Activated CD8-positive, alpha-beta memory T cell treated with anti-CD3 and anti-CD28 coated beads, Interleukin-2, amount 50 U/mL, for 1 hour (primary cell): ENCODE data around the gene IL19.

Experiments used
- DNase-seq: peaks from one replicate; pipeline ENCODE4 v3.0.0-alpha.2; 2020; ENCODE audit errors: extremely low read depth

The IL19 gene

DNA sequence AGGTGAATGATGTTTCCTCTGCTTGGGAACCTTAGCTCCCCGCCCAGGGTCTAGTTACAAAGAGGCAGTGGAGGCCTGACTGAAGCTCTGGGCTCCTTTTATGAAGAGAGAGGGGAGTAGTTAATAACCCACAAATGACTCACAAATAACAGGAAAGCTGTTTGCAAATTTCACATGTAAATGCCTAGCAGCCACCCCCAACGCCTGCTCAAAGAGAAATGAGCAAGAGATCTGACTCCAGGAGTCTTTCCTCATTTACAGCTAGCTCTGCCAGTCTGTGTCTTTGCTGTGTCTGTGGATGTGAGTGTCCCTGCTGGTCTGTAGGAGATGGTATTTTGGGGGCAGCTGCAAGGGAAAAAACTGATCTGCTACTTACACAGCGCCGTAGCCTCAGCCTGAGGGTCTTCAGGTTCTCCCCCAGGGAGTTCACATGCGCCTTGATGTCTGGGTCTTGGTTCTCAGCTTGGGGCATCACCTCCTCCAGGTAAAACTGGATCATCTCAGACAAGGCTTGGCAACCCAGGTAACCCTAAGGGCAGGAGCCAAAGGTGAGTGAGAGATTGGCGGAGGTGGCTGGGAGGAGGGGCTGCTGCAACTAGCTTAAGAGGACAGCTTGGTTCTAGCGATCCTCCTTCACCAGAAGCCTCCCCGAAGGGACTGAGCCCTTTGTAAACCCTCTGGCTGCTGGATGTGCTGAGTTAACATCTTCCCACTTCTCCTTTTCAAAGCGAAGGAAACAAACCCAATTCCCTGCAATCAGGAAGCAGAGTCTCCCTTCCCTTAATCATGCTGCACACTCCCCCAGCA is at the start of gene IL19:
Gene IL19, plus strand, starts transcription at position 243 of the 807 bp plus-strand sequence. CDS start 65,890 bp downstream, outside the sequence.
- DNase-seq: no peak

- DNase-seq: no peak
Measured at GRCh38 chr1:206721454-206721853, 49.1 kb upstream of the IL19 start.

DNA sequence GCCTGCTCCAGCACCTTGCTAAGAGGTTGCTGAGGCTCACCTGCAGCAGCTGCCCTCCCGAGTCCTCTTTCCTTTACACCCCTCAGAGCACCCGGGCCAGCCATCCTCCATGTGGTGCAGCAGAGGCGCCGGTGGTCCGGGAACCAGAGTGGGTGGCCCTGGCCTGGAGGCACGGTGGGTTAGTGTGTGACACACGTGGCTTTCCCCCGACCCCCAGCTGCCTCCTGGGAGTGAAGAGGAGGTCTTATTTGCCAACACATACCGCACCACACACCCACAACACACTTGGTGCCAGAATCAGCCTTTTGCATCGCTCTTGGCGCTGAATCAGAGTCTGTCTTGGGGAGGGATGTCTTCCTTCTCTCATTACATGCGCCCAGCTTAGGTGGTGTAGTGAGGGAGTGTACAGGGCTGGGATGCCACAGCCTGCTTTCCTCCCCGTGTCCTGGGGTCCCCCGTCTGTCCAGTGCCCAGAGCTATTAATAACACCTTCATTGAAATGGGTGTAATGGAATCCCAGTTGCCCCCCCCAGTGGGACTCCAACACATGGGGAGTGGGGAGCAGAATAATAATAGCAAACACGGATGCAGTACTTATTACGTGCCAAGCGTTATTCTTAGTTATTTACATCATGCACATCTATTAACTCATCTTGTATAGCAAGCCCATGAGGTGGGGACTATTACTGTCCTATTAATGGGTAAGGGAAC is 47.7 kb upstream of the IL19 start:
- DNase-seq: no peak

DNA sequence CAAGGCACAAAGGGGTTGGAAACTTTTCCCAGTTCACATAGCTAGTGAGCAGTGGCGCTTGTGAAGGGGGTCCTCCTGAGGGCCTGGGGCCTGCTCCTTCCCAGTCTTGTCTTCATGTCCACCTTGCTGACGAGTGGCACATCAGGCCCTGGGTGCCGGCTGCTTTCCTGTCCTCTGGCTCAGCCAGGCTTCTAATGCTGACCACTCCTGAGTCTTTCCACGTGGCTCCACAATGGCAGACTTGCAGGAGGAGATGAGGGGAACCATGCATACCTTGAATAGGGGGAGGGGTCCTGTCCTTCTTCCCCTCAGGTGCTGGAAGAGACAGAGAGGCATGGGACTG is 47.1 kb upstream of the IL19 start:
- no peak for DNase-seq

DNA sequence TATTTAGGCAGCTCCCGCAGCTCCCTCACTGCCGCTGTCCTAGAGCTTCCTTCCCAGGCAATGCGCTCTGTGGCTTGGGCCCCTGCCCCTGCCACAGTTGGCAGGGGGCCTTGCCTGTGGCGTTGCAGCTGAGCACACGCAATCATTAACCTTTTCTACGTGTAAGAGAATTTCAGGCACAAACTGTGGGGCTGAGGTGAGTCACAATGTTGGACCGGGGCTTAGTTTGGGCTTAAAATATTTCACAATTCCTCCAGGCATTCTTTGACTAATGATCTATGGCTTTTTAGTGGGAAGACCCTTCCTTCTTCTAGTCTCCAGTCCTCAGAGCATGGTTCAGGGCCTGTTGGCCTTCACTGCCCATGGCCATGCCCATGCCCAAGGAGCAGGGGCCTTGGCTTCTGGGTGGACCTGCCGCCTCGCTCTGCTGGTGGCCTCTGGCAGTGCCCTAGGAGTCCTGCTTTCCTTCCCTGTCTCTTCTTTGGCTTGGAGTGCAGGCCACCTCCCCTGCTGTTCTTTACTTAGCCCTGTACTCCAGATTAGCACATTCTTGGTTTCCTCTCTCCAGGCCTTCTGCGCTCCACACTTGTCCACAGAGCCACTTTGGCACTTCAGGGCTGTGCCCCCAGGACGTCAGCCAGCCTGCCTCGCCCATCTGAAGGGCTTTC is 46.6 kb upstream of the IL19 start:
- no peak for DNase-seq

GRCh38 chr1:206725109-206725963 is 45.2 kb upstream of the IL19 start:
- DNase-seq: no peak

DNA sequence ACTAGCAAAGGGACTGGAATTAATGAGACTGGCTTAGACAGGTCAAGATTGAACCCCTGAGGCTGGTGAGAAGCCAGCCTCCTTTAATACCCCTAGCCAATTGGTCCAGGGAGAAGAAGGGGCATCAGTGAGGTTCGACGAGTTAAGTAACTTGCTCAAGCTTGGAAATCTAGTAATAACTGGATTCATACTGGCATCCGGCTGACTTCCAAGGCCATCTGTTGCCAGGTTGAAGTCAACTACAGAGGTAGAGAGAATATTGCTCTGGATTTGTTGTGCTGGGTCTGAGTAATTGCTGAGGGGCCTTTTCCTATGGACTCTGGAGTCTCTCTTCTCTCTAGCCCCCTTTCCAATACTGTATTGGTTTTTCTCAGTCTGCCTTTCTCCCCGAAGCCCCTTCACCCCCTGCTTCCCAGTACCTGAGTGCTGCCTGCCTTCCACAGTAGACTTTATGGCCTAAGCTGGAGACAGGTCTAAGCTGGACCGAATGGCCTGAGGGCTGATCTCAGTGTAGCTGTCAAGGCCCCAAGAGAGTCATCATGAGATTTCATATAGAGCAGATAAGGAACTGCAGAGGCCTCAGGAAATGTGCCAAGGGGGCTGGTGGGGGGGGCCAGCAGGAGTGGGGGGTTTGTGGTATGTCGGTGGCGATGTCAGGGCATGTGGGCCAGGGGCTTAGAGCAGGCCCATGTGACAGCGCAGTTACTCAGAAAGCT is 42.4 kb upstream of the IL19 start:
- DNase-seq: no peak

GRCh38 chr1:206728697-206728987 is 41.9 kb upstream of the IL19 start:
- DNase-seq: no peak

- no peak for DNase-seq
Measured at GRCh38 chr1:206729050-206729449, 41.5 kb upstream of the IL19 start.

DNA sequence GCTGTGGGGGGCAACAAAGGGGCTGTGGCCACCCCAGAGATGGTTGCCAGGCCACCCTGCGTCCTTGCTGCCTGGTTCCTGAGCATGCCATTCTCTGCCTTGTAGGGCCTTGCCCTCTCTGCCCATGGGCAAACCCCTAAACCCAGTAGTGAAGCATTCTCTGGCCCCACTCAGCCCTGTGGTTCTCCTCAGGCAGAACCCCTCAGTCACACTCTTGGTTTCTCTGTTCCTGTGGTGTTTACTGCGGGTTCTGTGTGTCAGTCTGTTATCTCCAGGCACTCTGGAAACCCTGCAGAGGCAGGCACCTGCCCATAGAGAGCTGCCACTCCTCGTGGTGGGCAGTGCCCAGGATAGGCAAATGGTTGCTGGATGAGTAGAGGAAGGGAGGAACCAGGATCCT is 41.1 kb upstream of the IL19 start:
- DNase-seq: no peak

- no peak for DNase-seq
Measured at GRCh38 chr1:206732508-206732907, 38.1 kb upstream of the IL19 start.

- no peak for DNase-seq
Measured at GRCh38 chr1:206732992-206733391, 37.6 kb upstream of the IL19 start.

DNA sequence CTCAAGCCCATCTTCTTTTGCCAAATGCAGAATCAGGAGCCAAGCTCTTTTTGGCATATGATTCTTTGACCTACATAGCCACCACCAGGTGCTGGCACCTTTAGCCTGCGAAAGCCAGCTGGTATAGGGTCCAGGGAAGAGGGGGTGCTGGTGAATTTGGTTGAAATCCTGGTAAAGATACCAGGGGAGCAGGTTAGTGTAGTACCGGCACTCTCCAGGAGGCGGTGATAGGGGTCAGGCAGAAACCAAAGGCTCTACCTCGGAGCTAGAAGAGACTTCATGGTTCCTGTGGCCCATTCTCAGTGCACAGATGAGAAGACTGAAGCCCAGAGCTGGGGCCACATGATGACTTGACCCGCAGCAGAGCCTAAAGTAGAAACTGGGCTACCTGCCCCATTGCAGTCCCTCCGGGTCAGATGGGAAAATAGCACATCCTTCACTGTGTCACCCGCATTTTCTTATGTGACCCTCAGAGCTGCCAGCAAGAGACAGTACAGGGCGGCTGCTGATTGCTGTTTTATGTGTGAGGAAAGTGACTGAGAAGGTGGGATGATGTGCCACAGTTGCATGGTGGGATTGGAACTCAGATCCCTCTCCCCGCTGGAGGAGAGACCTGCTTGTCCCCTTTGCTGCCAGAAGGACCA is 36.0 kb upstream of the IL19 start:
- DNase-seq: peak; percentile 44

- DNase-seq: no peak
Measured at GRCh38 chr1:206735553-206736031, 35.0 kb upstream of the IL19 start.

DNA sequence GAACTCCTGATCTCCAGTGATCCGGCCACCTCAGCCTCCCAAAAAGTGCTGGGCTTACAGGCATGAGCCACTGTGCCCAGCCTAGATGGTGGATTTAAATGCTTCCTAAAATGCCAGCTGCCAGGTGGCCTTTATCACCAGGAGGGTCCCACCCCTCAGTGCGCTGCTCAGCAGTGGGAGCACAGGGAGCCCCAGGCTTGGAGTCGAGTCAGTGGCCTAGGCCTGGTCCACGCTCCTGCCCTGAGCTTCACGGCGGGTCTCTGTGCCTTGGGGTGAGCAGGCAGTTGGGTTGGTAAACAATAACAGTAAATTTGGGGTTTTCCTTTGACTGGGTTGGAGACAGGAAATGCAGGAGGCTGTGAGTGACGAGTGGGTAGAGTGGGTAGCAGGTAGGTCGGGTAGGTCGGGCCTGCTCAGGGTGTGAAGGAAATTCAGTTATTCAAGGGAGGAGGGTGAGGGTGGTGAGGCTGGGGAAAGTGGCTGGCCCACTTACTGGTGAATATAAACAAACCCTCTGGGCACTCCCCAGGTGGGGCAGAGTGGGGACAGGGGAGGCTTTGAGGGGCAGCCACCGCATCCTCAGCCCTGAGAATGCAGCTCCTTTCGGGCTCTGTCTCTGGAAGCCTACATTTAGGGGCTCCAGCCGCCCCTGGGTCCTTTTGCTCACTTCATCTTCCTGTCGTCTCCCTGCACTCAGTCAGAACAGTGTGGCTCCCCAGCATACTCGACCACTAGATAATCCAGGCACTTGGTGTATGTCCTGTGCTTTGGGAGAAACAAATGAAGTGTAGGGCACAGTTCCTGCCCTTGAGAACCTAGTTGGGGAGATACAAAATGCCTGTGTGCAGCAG is 33.5 kb upstream of the IL19 start:
- DNase-seq: peak; percentile 53

DNA sequence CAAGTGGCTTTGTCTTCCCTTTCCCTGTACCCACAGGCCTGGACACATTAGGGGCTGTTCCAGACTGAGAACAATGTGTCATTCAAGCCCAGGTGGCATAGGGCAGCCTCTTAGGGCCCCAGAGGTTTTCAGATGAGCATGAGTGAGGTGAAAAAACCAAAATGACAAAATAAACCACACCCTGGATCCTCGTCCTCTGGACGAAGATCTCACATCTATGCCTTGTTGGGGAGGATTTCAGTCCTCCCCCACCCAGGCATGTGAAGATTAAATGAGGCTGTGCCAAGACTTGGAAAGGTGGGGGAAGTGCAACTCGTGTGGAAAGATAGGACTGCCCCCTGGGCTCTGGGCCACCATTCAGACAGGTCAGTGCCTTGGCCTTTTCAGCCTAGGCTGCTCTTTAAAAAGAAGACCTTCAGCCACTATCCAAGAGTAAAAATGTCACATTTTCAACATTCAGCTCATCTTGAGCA is 32.8 kb upstream of the IL19 start:
- DNase-seq: no peak

DNA sequence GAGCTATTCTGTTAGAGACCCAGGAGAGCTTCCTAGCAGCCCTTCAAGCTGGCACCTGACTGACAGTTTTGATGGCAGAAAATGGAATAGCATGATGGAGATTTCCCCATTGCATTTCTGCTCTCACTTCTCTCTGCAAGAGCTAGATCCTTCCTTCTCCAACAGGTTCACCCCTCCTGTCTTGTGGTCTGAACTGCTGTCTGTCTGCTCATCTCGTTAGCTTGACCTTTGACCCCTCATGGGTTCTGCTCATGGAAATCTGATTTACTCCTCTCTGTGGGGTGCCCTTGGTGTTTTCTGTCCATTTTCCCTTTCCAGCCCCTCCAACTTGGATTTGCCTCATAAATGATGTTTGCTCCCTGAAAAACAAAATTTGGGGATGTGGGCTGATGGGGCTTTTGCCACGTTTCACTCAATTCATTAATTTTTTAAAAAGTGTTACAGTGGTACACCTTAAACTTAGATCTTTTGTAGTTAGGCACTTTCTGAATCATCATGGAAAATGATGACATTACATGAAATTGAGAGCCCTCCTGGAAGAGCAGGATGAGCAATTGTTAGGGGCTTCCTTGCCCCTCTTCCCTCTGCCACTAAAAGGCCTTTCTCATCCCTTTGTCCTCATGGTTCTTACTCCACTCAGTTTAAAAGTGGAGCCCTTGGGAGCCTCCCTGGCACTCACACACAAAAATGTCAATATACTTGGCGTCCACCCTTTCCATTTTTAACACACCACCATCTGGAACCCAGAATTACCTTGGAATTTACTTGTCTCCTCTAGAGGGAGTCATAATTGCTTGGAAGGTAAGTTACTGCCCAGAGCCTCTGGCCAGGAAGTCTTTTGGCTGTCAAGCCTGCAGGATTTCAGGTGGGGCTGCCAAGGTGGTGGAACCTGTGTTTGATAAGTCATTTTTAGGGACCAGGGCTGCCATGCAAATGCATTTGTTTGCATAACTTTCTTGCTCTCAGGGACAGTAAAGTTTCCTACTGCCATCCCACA is 31.9 kb upstream of the IL19 start:
- no peak for DNase-seq

DNA sequence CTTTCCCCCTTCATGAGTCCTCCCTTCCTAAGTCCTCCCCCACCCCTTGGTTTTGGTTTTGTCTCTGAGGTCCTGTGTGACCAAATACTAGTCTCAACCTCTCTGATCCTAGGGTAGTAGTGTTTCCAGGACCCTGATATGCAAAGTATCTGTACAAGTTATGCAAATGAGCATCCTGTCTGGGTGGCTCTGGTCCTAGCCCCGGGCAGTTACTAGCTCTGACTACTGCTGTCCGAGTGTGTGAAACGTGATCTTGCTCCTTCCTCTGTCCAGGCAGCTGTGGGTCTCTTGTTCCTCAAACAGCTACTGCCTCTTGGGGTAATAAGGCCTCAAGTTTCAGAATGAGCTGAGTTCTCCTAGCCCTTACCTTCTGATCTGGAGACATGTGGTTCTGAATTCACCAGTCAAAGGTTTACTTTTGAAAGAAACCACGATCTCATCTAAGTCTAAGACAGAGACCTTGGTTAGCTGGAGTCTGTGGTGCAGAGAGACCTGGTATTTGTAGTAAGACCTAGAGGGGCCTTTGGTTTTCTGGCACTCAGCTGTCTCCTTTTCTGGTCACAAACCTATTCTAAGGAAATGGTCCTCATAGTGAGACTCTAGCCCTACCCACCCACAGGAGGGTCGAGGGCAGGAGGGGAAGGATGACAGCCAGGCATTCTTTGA is 31.0 kb upstream of the IL19 start:
- DNase-seq: no peak
